RKO (cell line): ENCODE results near the gene KCNT1.

ENCODE experiments used
- DNase-seq: peaks from one replicate; pipeline ENCODE4 v3.0.0-alpha.2; 2016; ENCODE audit warnings: low spot score

Gene KCNT1

GRCh38 chr9:135785013-135785575, 83.1 kb downstream of the KCNT1 start:
- DNase-seq, result no peak

GRCh38 chr9:135786146-135786690, 84.2 kb downstream of the KCNT1 start:
- DNase-seq, result no peak

GRCh38 chr9:135787317-135787716, 85.3 kb downstream of the KCNT1 start:
- no peak for DNase-seq

- DNase-seq, result no peak
These were observed 86.0 kb downstream of the KCNT1 start for GRCh38 chr9:135787776-135788575.

DNA sequence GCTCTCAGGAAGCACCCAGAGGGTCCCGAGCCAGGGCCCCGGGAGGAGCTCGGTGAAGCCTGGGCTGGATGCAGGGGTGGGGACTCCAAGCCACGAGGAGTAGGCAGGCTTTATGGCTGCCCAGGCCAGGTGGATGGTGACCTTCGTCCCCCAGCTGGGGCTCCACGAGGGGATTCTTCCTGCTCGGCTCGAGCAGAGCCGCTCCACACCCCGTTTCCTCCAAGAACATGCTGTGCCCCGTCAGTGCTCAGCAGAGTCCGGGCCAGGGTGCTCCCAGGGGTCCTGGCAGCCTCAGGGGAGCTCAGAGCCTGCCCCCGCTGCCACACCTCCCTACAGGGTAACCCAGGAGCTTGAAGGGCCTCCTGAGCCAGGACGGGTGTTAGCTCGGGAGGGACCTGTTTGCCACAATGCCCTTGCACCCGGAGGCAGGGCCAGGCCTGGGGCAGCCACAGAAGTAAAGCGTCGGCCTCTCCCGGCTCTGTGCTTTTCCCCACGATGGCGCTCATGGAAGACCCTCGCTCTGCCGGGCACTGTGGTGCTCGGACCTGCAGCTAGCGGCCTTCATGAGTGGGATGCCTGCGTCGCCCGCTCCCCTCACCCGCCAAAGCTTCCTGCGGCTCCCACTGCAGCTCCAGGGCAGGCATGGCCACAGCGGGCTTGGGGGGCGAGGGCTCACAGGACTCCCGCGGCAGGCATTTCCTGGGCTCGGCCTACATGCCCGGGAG, 86.8 kb downstream of the KCNT1 start:
- no peak for DNase-seq

GRCh38 chr9:135789838-135790291, 87.9 kb downstream of the KCNT1 start:
- no peak for DNase-seq

GRCh38 chr9:135790356-135790755, 88.4 kb downstream of the KCNT1 start:
- no peak for DNase-seq

- no peak for DNase-seq
These were observed 88.9 kb downstream of the KCNT1 start for GRCh38 chr9:135790850-135791249.

DNA sequence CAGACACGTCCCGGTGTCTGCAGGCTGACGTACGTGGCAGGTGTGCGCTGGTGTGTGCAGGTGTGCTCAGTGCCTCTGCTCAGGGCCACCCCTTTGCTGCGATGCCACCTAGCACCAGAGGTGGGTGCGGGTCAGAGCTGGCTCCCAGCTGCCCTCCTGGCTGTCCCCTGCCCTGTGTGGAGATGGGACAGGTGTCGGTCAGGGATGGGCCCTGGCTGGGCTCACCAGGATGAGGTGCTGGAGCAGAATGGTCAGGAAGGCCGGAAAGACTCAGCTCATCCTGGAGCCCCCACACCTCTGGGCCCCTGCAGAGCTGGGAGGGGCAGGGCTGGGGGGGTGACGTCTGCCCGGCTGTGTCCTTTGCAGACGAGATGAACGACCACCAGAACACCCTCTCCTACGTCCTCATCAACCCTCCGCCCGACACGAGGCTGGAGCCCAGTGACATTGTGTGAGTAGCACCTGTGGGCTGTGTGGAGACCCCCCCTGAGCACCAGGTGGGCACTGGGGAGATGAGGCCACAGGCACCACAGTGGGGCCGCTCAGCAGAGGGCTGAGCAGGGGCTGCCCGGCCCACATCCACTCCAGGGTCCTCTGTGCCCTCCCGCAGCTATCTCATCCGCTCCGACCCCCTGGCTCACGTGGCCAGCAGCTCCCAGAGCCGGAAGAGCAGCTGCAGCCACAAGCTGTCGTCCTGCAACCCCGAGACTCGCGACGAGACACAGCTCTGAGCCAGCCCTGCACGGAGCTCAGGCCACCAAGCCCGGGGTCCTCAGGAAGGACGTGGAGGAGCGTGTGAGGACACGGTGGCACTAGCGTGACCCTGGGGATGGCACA, 89.7 kb downstream of the KCNT1 start:
- no peak for DNase-seq

DNA sequence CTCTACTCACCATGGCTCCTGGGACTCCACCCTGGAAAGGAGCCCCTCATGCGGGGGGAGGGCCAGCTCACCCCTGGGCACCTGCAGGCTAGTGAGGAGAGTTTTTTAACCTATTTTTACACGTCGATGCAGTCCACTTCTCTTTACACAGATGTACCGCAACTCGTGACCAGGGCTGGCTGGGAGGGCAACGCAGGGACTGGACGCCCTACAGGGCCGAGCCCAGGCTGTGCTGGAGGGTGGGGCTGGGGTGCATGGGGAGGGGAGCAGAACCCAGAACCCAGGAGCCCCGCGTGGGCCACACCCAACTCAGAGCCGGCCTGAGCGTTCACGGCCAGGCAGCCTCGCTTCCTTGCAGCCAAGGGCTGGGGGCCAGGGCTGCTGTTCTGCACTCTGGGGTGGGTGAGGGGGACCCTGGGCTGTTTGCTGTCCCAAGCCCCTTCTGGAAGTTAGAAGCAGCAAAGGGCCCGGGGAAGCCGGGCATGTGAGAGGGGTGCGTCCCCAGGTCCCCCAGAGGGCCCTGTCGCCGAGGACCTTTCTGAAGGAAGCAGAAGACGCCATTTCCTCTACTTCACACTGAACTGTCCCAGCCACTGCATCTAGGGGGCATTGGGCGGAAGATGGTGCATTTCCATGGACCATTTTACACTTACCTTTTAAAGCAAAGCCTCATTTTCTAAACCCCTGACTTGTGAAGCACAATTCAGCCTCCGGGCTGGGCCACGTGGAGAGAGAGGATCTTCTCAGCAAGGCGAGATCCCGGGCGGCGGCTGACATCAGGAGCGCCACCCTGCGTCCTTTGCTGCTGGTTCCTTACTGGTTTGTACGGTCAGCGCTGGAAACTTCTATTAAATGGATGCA, 90.5 kb downstream of the KCNT1 start:
- DNase-seq, result no peak

- DNase-seq, result no peak
These were observed 91.5 kb downstream of the KCNT1 start for GRCh38 chr9:135793221-135794056.

GRCh38 chr9:135794057-135794335, 92.0 kb downstream of the KCNT1 start:
- DNase-seq, result no peak

DNA sequence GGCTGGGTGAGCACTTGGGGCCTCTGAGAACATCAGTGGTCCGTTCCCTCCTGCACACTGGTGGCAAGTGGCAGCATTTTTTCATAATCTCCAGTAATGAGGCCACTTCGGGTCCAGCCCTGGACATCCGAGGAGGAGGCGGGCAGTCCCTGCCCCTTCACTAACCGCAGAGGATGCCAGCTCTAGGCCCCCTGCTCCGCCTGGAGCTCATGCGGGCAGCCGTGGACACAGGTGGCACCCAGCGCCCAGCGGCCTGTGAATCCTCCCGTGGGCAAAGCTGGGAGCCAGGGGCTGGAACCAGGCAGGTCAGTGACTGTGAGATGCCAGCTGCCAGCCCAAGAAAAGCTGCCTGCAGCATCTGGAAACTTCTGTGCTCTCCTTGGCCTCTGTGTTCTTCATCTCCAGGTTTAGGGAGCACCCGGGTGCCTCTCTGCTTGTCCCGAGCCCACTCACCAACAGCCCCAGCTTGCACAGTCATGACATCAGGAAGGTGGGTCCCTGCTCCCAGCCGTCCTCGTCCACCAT, 92.4 kb downstream of the KCNT1 start:
- no peak for DNase-seq

DNA sequence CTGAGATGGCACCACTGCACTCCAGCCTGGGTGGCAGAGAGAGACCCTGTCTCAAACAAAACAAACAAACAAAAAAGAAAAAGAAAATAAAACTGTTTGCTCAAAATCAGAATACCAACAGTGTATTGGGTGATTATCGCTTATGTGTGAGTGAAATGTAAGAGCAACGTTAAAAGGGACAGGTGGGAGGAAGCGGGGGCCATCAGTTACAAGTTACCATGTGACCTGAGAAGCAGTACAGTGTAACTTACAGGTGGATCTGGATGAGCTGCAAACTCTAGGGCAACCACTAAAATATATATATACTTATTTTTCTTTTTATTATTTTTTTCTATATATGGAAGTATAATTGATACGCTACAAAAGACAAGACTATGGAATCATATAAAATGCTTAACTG, 93.4 kb downstream of the KCNT1 start:
- DNase-seq, result no peak

GRCh38 chr9:135796784-135797485, 95.0 kb downstream of the KCNT1 start:
- no peak for DNase-seq

GRCh38 chr9:135797507-135798262, 95.7 kb downstream of the KCNT1 start:
- DNase-seq, result peak; percentile 43

DNA sequence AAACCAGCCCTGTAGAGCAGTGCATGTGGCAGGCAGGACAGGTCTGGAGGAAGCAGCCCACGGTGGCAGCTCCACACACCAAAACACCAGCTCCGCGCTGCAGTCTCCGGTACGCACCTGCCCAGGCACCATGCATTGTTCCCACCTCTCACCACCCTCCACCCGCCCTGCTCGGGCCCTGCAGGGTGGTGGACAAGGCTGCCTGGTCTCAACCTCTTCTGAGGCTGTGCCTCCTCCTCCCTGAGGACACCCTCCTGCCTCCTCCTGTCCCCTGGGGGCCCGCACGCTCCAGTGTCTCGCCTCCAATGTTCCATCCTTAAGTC, 96.2 kb downstream of the KCNT1 start:
- DNase-seq, result no peak

GRCh38 chr9:135799261-135799660, 97.3 kb downstream of the KCNT1 start:
- no peak for DNase-seq

DNA sequence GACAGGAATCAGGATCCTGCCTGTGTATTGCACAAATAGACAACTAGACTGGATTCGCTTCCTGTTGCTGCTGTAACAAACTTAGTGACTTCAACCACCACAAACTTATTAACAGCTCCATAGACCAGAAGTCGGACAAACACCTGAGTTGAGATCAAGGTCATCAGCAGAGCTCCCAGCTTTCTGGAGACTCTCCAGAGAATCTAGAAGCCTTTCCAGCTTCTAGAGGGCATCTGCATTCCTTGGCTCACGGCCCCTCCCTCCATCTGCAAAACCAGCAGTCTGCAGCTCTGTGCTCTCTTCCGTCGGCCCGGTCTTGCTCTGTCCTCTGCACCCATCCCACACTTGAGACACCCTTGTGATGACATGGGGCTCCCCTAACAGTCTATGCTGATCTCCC, 99.1 kb downstream of the KCNT1 start:
- DNase-seq, result no peak
